Panc1 (cell line): Measurements from ENCODE around the gene TMEM19. TPM values are rescaled to one million over a fixed set of nuclear protein-coding genes. Genes with fewer than 3 reads are reported as not detected.

ENCODE experiments used
- ATAC-seq: fragments of 200-7000 bp; cut with Tn5 transposase; 2 replicates; pipeline ENCODE4 v1.9.1; 2020; ENCODE audit warnings: mild to moderate bottlenecking, moderate library complexity
- BruUV-seq: library from RNA; stranded (reverse); fragments of 400-500 nt; replicated peaks from 2 replicates; lab custom pipeline; 2021; lab: Mats Ljungman, UMichigan
- CTCF ChIA-PET: fragments of 300-600 bp; sonication (Branson Sonifier 250); formaldehyde crosslinking; loops from one replicate; lab custom pipeline; 2022; ENCODE audit warnings: antibody characterized with exemption; lab: Charles Lee
- POLR2A ChIA-PET: fragments of 300-600 bp; sonication (Branson Sonifier 250); formaldehyde crosslinking; loops from one replicate; lab custom pipeline; 2022; ENCODE audit warnings: antibody characterized with exemption; lab: Charles Lee
- DNase-seq: peaks from one replicate; pipeline ENCODE4 v3.0.0-alpha.2; 2010; ENCODE audit warnings: low read depth, low spot score
- H3K27ac ChIP-seq: 2 replicates; pipeline ENCODE4 v1.5.1; 2011; ENCODE audit warnings: mild to moderate bottlenecking, low read length, inconsistent platforms
- H3K27me3 ChIP-seq: fragments of 200-500 bp; sonication (Bioruptor generic); 2 replicates; pipeline ENCODE4 v1.6.0; 2014; ENCODE audit warnings: low read length, inconsistent platforms; ENCODE audit not compliant: control insufficient read depth, insufficient read depth
- H3K36me3 ChIP-seq: fragments of 200-500 bp; sonication (Bioruptor generic); 2 replicates; pipeline ENCODE4 v1.5.1; 2014; ENCODE audit warnings: inconsistent platforms, mild to moderate bottlenecking, low read length, moderate library complexity; ENCODE audit not compliant: control insufficient read depth, insufficient read depth
- H3K4me1 ChIP-seq: 2 replicates; pipeline ENCODE4 v1.5.1; 2011; ENCODE audit warnings: inconsistent platforms, mild to moderate bottlenecking, low read length, moderate library complexity; ENCODE audit not compliant: control insufficient read depth, insufficient read depth
- H3K4me3 ChIP-seq, 2 experiments: 2 replicates each; pipeline ENCODE4 v1.5.1; 2011 to 2012; ENCODE audit warnings: low read depth in 2 of 2, low read length in 2 of 2, mild to moderate bottlenecking in 2 of 2, inconsistent platforms in 1 of 2, moderate library complexity in 1 of 2
- H3K9me3 ChIP-seq: fragments of 200-500 bp; sonication (Bioruptor generic); 2 replicates; pipeline ENCODE4 v1.5.1; 2014; ENCODE audit warnings: low read depth, mild to moderate bottlenecking, inconsistent platforms, low read length, moderate library complexity; ENCODE audit not compliant: control insufficient read depth, insufficient read depth
- CTCF ChIP-seq: fragments of 450-650 bp; IDR thresholded peaks from 2 replicates; pipeline ENCODE4 v1.5.1; 2017; ENCODE audit warnings: mild to moderate bottlenecking
- POLR2AphosphoS5 ChIP-seq: IDR thresholded peaks from 2 replicates; pipeline ENCODE4 v1.6.1; 2012; ENCODE audit warnings: mild to moderate bottlenecking, low read depth, low read length, moderate library complexity
- REST ChIP-seq, 2 experiments: IDR thresholded peaks; 2 replicates each; pipeline ENCODE4 v1.6.1; 2011 to 2012; ENCODE audit warnings: low read depth in 2 of 2, control low read depth in 1 of 2, low read length in 1 of 2, mild to moderate bottlenecking in 1 of 2, moderate library complexity in 1 of 2; ENCODE audit not compliant: insufficient read depth in 1 of 2
- SIN3A ChIP-seq: IDR thresholded peaks from 2 replicates; pipeline ENCODE4 v1.6.1; 2012; ENCODE audit warnings: low read depth, mild to moderate bottlenecking, low read length, moderate library complexity, borderline replicate concordance; ENCODE audit not compliant: insufficient read depth
- TCF7L2 ChIP-seq: IDR thresholded peaks from 2 replicates; pipeline ENCODE4 v1.6.1; 2011; ENCODE audit warnings: mild to moderate bottlenecking, low read depth, low read length, inconsistent platforms
- in situ Hi-C: cut with HindIII; loops from 2 replicates; pipeline ENCODE4 v1.10.0; 2016; ENCODE audit warnings: low sequenced_read_pairs, low pct_unique_long_range_greater_than_20kb
- intact Hi-C: fragments of 100-400 bp; cut with micrococcal nuclease; formaldehyde crosslinking; loops from one replicate; pipeline ENCODE4 v1.10.0; 2022; ENCODE audit not compliant: unreplicated experiment
- total RNA-seq: library from RNA; stranded (reverse); gene quantifications from one replicate; pipeline ENCODE4 v1.2.1, GENCODE V29; 2021; ENCODE audit not compliant: unreplicated experiment

Gene TMEM19
- total RNA-seq, 1 experiment from 2014 or later = 72.8 TPM

DNA sequence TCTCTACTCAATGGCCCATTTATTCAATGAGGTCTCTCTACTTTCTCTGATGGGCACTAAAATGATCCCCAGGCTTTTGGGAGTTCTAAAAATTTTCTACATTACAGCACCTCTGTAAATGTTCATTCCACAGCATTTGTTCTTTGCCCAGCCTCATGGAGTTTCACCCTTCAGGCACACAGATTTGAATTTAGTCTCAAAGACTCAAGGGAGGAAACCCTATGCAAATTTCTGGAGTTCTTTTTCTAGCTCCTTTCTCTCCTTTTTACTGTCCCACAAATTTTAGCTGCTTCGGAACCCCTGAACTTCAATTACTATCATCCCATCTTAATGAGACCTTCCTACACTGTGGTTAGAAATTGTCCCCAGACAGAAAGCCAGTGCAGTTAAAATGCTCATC, 51.3 kb downstream of the TMEM19 start:
- H3K27me3 ChIP-seq = no peaks in the 10 kb centered on the region
- ATAC-seq (no peak), DNase-seq (no peak)
- H3K36me3 ChIP-seq = no peaks in the 10 kb centered on the region
- H3K27ac ChIP-seq = no peak overlapping the region
- ChIA-PET POLR2A (no interaction called here), CTCF (no interaction called here)
- H3K9me3 ChIP-seq = no peaks in the 10 kb centered on the region
- intact Hi-C loops = no loop called here
- BruUV-seq = no TSS peak
- H3K4me1 ChIP-seq = no peaks in the 10 kb centered on the region
- no peak overlapping the region for H3K4me3 ChIP-seq
- in situ Hi-C loops = no loop called here
- TF ChIP-seq TCF7L2 (no peak), POLR2AphosphoS5 (no peak), CTCF (no peak), SIN3A (no peak), REST (IDR thresholded peaks at IDR 0.05; ENCODE audit: insufficient read depth in 1 of 2, low read depth in 2 of 2, low read length in 1 of 2) (no peak)

DNA sequence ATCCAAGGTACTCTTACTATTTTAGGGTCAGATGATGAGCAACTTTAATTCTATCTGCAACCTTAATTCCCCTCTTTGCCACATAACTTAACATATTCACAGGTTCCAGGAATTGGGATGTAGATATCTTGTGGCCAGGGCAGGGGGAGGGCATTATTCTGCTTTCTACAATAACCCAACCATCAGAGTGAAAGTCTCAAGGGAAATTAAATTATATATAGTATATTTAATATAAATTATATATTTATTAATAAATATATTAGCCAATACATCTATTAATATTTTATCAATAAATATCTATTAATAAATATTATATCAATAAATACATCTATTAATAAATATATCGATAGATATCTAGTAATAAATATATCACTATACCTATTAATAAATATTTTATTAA, 57.1 kb downstream of the TMEM19 start:
- Histone ChIP-seq H3K27me3 (no peaks in the 10 kb centered on the region), H3K4me3 (no peak overlapping the region), H3K27ac (no peak overlapping the region), H3K36me3 (no peaks in the 10 kb centered on the region), H3K4me1 (no peaks in the 10 kb centered on the region), H3K9me3 (no peaks in the 10 kb centered on the region)
- BruUV-seq = no TSS peak
- DNase-seq (no peak), ATAC-seq (no peak)
- CTCF ChIA-PET = no interaction called here
- intact Hi-C loops (no loop called here), in situ Hi-C loops (no loop called here)
- TF ChIP-seq TCF7L2 (no peak), POLR2AphosphoS5 (no peak), CTCF (no peak), SIN3A (no peak), REST (IDR thresholded peaks at IDR 0.05; ENCODE audit: insufficient read depth in 1 of 2, low read depth in 2 of 2, low read length in 1 of 2) (no peak)
- POLR2A ChIA-PET = no interaction called here
